Measurements from ENCODE around the gene MAP1LC3B2. TPM values are rescaled to one million over a fixed set of nuclear protein-coding genes. Genes with fewer than 3 reads are reported as not detected.

The MAP1LC3B2 gene
- total RNA-seq, 1 donor from 2014 or later = 5.8 TPM

- peaks cover 22% of the 10 kb centered on the region for H3K4me1 ChIP-seq (ENCODE audit: insufficient read depth, low read length)
- H3K27ac ChIP-seq (ENCODE audit: low read depth, low read length) = no peak overlapping the region
- H3K27ac Mint-ChIP-seq (ENCODE audit: unreplicated experiment) = no peak overlapping the region
- no peaks in the 10 kb centered on the region for H3K79me2 ChIP-seq (ENCODE audit: insufficient read depth, low read length)
- H3K27me3 ChIP-seq (ENCODE audit: insufficient read depth, low read length) = no peaks in the 10 kb centered on the region
- no peak overlapping the region for H3K4me2 ChIP-seq (ENCODE audit: low read length)
- no peak overlapping the region for H3K4me3 Mint-ChIP-seq (ENCODE audit: unreplicated experiment)
- no peaks in the 10 kb centered on the region for H3K9me3 ChIP-seq (ENCODE audit: insufficient read depth, low read depth, low read length)
- no peak for TF ChIP-seq CTCF (IDR thresholded peaks at IDR 0.05; ENCODE audit: insufficient read depth, low read depth, low read length)
- TF ChIP-seq EZH2 (IDR thresholded peaks at IDR 0.05; ENCODE audit: insufficient read depth, low read length) = no peak
- DNase-seq (ENCODE audit: low read depth) (no peak), FAIRE-seq (no peak)
- H3K27me3 Mint-ChIP-seq (ENCODE audit: low read depth, unreplicated experiment) = peaks cover 4% of the 10 kb centered on the region
- H4K20me1 ChIP-seq (ENCODE audit: insufficient read depth, low read length) = no peaks in the 10 kb centered on the region
- peaks cover 5% of the 10 kb centered on the region for H3K9me3 Mint-ChIP-seq (ENCODE audit: unreplicated experiment)
- H3K9ac ChIP-seq (ENCODE audit: low read length) = no peak overlapping the region
- no peaks in the 10 kb centered on the region for H3K36me3 Mint-ChIP-seq (ENCODE audit: low read depth, unreplicated experiment)
- no peak overlapping the region for H2AFZ ChIP-seq (ENCODE audit: low read depth, low read length)
- H3K4me3 ChIP-seq (ENCODE audit: insufficient read depth, low read depth, low read length) = no peak overlapping the region
- H3K4me1 Mint-ChIP-seq (ENCODE audit: low read depth, unreplicated experiment) = peaks cover 12% of the 10 kb centered on the region
- no peaks in the 10 kb centered on the region for H3K36me3 ChIP-seq (ENCODE audit: insufficient read depth, low read length)
Observed at GRCh38 chr12:116601933-116602810, 43.0 kb downstream of the MAP1LC3B2 start.

GRCh38 chr12:116603546-116604177, 44.5 kb downstream of the MAP1LC3B2 start:
- peaks cover 8% of the 10 kb centered on the region for H3K9me3 Mint-ChIP-seq (ENCODE audit: unreplicated experiment)
- DNase-seq (ENCODE audit: low read depth) = no peak
- no peak overlapping the region for H3K27ac Mint-ChIP-seq (ENCODE audit: unreplicated experiment)

More at GRCh38 chr12:116603546-116604177, 44.5 kb downstream of the MAP1LC3B2 start:
- no peak for TF ChIP-seq CTCF (IDR thresholded peaks at IDR 0.05; ENCODE audit: insufficient read depth, low read depth, low read length)
- no peak for TF ChIP-seq EZH2 (IDR thresholded peaks at IDR 0.05; ENCODE audit: insufficient read depth, low read length)
- H3K79me2 ChIP-seq (ENCODE audit: insufficient read depth, low read length) = no peaks in the 10 kb centered on the region
- Mint-ChIP-seq H3K36me3 (ENCODE audit: low read depth, unreplicated experiment) (no peaks in the 10 kb centered on the region), H3K4me3 (ENCODE audit: unreplicated experiment) (no peak overlapping the region), H3K4me1 (ENCODE audit: low read depth, unreplicated experiment) (peaks cover 4% of the 10 kb centered on the region), H3K27me3 (ENCODE audit: low read depth, unreplicated experiment) (peaks cover 4% of the 10 kb centered on the region)
- H3K9ac ChIP-seq (ENCODE audit: low read length) = no peak overlapping the region
- H3K36me3 ChIP-seq (ENCODE audit: insufficient read depth, low read length) = no peaks in the 10 kb centered on the region
- no peaks in the 10 kb centered on the region for H4K20me1 ChIP-seq (ENCODE audit: insufficient read depth, low read length)
- no peak overlapping the region for H3K4me3 ChIP-seq (ENCODE audit: insufficient read depth, low read depth, low read length)
- H3K4me2 ChIP-seq (ENCODE audit: low read length) = no peak overlapping the region
- no peak for FAIRE-seq
- no peaks in the 10 kb centered on the region for H3K27me3 ChIP-seq (ENCODE audit: insufficient read depth, low read length)
- no peak overlapping the region for H3K27ac ChIP-seq (ENCODE audit: low read depth, low read length)
- H3K4me1 ChIP-seq (ENCODE audit: insufficient read depth, low read length) = peaks cover 14% of the 10 kb centered on the region
- no peak overlapping the region for H2AFZ ChIP-seq (ENCODE audit: low read depth, low read length)
- no peaks in the 10 kb centered on the region for H3K9me3 ChIP-seq (ENCODE audit: insufficient read depth, low read depth, low read length)
